ENCODE results near the gene PREX1. TPM values are rescaled to one million over a fixed set of nuclear protein-coding genes. Genes with fewer than 3 reads are reported as not detected.

Gene PREX1
- total RNA-seq, 1 donor from 2014 or later = 235 TPM

DNA sequence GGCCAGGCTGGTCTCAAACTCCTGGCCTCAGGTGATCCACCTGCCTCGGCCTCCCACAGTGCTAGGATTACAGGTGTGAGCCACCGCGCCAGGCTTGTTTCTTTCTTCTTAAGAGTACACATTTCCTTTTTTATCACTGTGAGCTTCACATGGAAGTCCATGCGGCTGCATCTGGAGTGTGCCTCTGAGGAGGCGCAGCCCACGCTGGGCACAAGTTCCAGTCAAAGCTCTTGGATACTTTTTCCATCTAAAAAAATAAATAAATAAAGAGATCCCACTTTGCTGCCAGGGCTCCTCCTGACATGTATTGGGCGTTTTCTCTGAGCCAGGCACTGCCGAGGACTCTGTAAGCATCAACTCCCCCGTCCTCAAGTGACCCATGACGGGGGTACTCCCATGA lies 123.0 kb downstream of the PREX1 start:
- TF ChIP-seq, protein P1, sequence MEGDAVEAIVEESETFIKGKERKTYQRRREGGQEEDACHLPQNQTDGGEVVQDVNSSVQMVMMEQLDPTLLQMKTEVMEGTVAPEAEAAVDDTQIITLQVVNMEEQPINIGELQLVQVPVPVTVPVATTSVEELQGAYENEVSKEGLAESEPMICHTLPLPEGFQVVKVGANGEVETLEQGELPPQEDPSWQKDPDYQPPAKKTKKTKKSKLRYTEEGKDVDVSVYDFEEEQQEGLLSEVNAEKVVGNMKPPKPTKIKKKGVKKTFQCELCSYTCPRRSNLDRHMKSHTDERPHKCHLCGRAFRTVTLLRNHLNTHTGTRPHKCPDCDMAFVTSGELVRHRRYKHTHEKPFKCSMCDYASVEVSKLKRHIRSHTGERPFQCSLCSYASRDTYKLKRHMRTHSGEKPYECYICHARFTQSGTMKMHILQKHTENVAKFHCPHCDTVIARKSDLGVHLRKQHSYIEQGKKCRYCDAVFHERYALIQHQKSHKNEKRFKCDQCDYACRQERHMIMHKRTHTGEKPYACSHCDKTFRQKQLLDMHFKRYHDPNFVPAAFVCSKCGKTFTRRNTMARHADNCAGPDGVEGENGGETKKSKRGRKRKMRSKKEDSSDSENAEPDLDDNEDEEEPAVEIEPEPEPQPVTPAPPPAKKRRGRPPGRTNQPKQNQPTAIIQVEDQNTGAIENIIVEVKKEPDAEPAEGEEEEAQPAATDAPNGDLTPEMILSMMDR (IDR thresholded peaks at IDR 0.05; ENCODE audit: partially characterized antibody, unreplicated experiment) = no peak
- Mint-ChIP-seq H3K4me3 (ENCODE audit: unreplicated experiment) (no peak overlapping the region), H3K4me1 (ENCODE audit: low read depth, unreplicated experiment) (peaks cover 39% of the 10 kb centered on the region), H3K27me3 (ENCODE audit: unreplicated experiment) (peaks cover 23% of the 10 kb centered on the region), H3K36me3 (ENCODE audit: unreplicated experiment) (peaks cover 5% of the 10 kb centered on the region), H3K27ac (ENCODE audit: unreplicated experiment) (no peak overlapping the region), H3K9me3 (ENCODE audit: unreplicated experiment) (peaks cover 22% of the 10 kb centered on the region)
- DNase-seq = no peak

DNA sequence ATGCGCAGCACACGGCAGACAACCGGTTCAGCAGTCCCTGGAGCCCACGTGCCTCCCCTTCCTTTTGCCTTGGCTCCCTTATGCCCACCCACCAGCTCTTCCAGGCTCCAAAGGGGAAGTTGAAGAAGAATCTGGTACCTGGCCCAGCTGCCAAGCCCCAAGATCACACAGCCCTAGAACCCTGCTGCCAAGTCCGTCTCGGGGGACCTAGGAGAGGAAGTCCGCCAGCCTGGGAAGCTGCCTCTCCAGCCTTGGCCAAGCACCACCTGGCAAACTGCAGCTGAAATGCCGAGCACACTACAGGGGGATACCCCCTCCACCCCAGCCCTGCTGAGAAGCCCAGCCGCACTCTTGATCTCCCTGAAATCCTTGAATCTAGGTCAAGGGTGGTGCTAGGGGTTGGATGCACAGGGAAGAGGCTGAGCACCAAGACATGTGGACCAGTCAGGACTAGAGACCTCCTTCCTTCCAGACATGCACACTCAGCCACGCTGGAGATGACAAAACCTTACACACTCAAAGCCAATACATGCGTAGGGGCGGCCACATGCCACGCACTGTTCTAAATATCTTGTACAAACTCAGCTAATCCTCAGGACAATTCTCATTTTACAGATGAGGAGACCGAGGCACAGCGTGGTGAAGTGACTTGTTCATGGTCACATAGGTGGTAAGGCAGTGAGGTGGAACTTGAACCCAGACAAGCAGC lies 124.1 kb downstream of the PREX1 start:
- no peak overlapping the region for H3K27ac Mint-ChIP-seq (ENCODE audit: unreplicated experiment)
- peaks cover 25% of the 10 kb centered on the region for H3K27me3 Mint-ChIP-seq (ENCODE audit: unreplicated experiment)
- TF ChIP-seq, protein P1 (IDR thresholded peaks at IDR 0.05; ENCODE audit: partially characterized antibody, unreplicated experiment) = no peak
- DNase-seq = no peak
- H3K9me3 Mint-ChIP-seq (ENCODE audit: unreplicated experiment) = peaks cover 21% of the 10 kb centered on the region
- no peak overlapping the region for H3K4me3 Mint-ChIP-seq (ENCODE audit: unreplicated experiment)
- peaks cover 30% of the 10 kb centered on the region for H3K4me1 Mint-ChIP-seq (ENCODE audit: low read depth, unreplicated experiment)
- peaks cover 7% of the 10 kb centered on the region for H3K36me3 Mint-ChIP-seq (ENCODE audit: unreplicated experiment)

DNA sequence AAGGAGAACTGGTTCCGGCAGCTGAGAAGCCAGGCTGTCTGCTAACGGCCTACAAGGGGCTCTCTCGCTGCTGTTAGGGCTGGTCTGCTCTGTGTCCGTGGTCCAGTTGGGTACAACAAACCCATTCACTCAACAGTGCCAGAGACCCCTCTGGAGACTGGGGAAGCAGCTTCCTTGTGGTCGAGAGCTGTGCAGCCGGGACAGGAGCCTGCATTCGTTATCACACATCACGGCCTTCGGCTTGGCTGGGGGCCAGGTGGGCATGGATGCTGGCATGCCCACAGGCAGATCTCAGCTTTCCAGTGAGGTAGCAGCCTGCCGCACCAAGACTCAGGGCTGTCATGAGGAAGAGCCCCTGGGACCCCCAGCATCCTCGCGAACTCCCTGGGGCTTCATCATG lies 124.7 kb downstream of the PREX1 start:
- Mint-ChIP-seq H3K4me1 (ENCODE audit: low read depth, unreplicated experiment) (peaks cover 27% of the 10 kb centered on the region), H3K27ac (ENCODE audit: unreplicated experiment) (no peak overlapping the region), H3K36me3 (ENCODE audit: unreplicated experiment) (peaks cover 7% of the 10 kb centered on the region), H3K9me3 (ENCODE audit: unreplicated experiment) (peaks cover 19% of the 10 kb centered on the region), H3K27me3 (ENCODE audit: unreplicated experiment) (peaks cover 25% of the 10 kb centered on the region), H3K4me3 (ENCODE audit: unreplicated experiment) (no peak overlapping the region)
- TF ChIP-seq, protein P1 (IDR thresholded peaks at IDR 0.05; ENCODE audit: partially characterized antibody, unreplicated experiment) = no peak
- DNase-seq = no peak

DNA sequence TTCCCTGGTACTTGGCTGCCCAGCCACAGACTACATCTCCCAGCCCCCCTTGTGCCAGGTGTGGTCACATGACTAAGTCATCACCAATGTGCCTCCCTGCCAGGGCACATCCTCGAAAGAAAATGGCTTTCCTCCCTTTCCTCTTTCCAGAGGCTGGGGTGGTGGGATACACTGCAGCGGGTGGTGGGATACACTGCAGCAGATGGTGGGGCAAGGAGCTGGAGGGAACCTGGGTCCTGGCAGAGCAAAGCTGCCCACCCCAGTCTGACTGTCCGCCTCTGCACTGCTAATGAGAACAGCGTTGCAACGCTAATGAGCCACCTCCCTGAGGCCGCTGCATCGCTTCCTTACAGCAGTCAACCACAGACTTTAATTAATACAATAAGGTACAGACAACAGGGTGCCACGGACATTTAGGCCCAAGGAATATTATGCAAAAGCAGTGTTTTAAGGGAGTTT lies 125.3 kb downstream of the PREX1 start:
- TF ChIP-seq, protein P1 (IDR thresholded peaks at IDR 0.05; ENCODE audit: partially characterized antibody, unreplicated experiment) = no peak
- Mint-ChIP-seq H3K4me1 (ENCODE audit: low read depth, unreplicated experiment) (peaks cover 27% of the 10 kb centered on the region), H3K4me3 (ENCODE audit: unreplicated experiment) (no peak overlapping the region), H3K36me3 (ENCODE audit: unreplicated experiment) (peaks cover 7% of the 10 kb centered on the region), H3K27ac (ENCODE audit: unreplicated experiment) (peak overlapping the region; percentile 55), H3K27me3 (ENCODE audit: unreplicated experiment) (peaks cover 25% of the 10 kb centered on the region), H3K9me3 (ENCODE audit: unreplicated experiment) (peaks cover 21% of the 10 kb centered on the region)
- no peak for DNase-seq

DNA sequence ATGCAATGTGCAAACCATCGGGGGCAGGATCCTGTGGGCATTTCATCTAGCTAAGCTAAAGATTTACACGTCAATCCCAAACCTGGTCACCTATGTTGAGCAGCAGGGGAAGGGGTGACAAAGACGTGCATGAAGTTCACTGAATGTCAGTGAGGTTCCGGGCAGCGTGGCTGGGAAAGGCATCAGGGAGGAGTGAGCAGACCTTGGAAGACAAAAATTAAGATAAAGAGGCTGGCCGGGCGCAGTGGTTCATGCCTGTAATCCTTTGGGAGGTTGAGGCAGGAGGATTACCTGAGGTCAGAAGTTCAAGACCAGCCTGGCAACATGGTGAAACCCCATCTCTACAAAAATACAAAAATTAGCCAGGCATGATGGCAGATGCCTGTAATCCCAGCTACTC lies 126.1 kb downstream of the PREX1 start:
- Mint-ChIP-seq H3K27ac (ENCODE audit: unreplicated experiment) (peak overlapping the region; percentile 28), H3K9me3 (ENCODE audit: unreplicated experiment) (peaks cover 22% of the 10 kb centered on the region), H3K4me1 (ENCODE audit: low read depth, unreplicated experiment) (peaks cover 31% of the 10 kb centered on the region), H3K4me3 (ENCODE audit: unreplicated experiment) (no peak overlapping the region), H3K27me3 (ENCODE audit: unreplicated experiment) (peaks cover 25% of the 10 kb centered on the region), H3K36me3 (ENCODE audit: unreplicated experiment) (peaks cover 7% of the 10 kb centered on the region)
- TF ChIP-seq, protein P1 (IDR thresholded peaks at IDR 0.05; ENCODE audit: partially characterized antibody, unreplicated experiment) = no peak
- no peak for DNase-seq
